K562 (cell line): Measurements from ENCODE around the gene MAST3. TPM values are rescaled to one million over a fixed set of nuclear protein-coding genes. Genes with fewer than 3 reads are reported as not detected.

ENCODE experiments used
- BRF1 ChIP-seq: IDR thresholded peaks from 3 replicates; pipeline ENCODE4 v1.6.1; 2011; ENCODE audit warnings: borderline replicate concordance, mild to moderate bottlenecking; ENCODE audit not compliant: insufficient read length; ENCODE audit errors: extremely low read depth
- CHD1 ChIP-seq: fragments of 200-600 bp; sonication (generic); IDR thresholded peaks from one replicate; pipeline ENCODE4 v1.6.1; 2012; ENCODE audit warnings: mild to moderate bottlenecking, moderate library complexity, low read length, inconsistent platforms
- CTBP1 ChIP-seq: fragments of 450-650 bp; IDR thresholded peaks from 2 replicates; pipeline ENCODE4 v1.6.1; 2016; ENCODE audit warnings: borderline replicate concordance
- ETV5 ChIP-seq: sonication (generic); formaldehyde crosslinking; IDR thresholded peaks from 2 replicates; pipeline ENCODE4 v1.4.0; 2020; ENCODE audit warnings: low read depth, mild to moderate bottlenecking, missing genetic modification reagents
- HDAC2 ChIP-seq: fragments of 450-650 bp; IDR thresholded peaks from 2 replicates; pipeline ENCODE4 v1.6.1; 2016; ENCODE audit warnings: mild to moderate bottlenecking
- KDM5B ChIP-seq: fragments of 200-600 bp; sonication (generic); IDR thresholded peaks from 2 replicates; pipeline ENCODE4 v1.6.1; 2012; ENCODE audit warnings: low read depth, mild to moderate bottlenecking, moderate library complexity, low read length, control low read depth, inconsistent platforms; ENCODE audit not compliant: insufficient replicate concordance
- LCOR ChIP-seq: sonication (generic); formaldehyde crosslinking; IDR thresholded peaks from 2 replicates; pipeline ENCODE4 v1.8.0; 2022; ENCODE audit warnings: mild to moderate bottlenecking, missing genetic modification reagents
- NR2C1 ChIP-seq, 2 experiments: fragments of 450-650 bp; IDR thresholded peaks; 2 replicates each; pipeline ENCODE4 v1.6.1; 2017; ENCODE audit warnings: mild to moderate bottlenecking in 2 of 2, antibody characterized with exemption in 1 of 2, inconsistent platforms in 1 of 2, missing compliant biosample characterization in 1 of 2, missing genetic modification characterization in 1 of 2
- POU5F1 ChIP-seq: fragments of 150-350 bp; IDR thresholded peaks from 2 replicates; pipeline ENCODE4 v1.6.1; 2014; ENCODE audit warnings: borderline replicate concordance, low read length, low read depth, mild to moderate bottlenecking; ENCODE audit not compliant: partially characterized antibody
- RBM14 ChIP-seq: fragments of 200-400 bp; formaldehyde crosslinking; IDR thresholded peaks from 2 replicates; pipeline ENCODE4 v1.6.1; 2018; ENCODE audit warnings: low read depth, mild to moderate bottlenecking, low read length, moderate library complexity, borderline replicate concordance; ENCODE audit not compliant: insufficient read depth
- RBM17 ChIP-seq: fragments of 200-400 bp; formaldehyde crosslinking; IDR thresholded peaks from 2 replicates; pipeline ENCODE4 v1.6.1; 2017; ENCODE audit warnings: low read depth, mild to moderate bottlenecking, low read length, borderline replicate concordance
- SMAD1 ChIP-seq: fragments of 150-350 bp; IDR thresholded peaks from 2 replicates; pipeline ENCODE4 v1.6.1; 2014; ENCODE audit warnings: low read length, low read depth; ENCODE audit not compliant: partially characterized antibody
- SMARCA4 ChIP-seq: fragments of 450-650 bp; IDR thresholded peaks from 2 replicates; pipeline ENCODE4 v1.6.1; 2016
- SMARCE1 ChIP-seq: fragments of 450-650 bp; IDR thresholded peaks from 2 replicates; pipeline ENCODE4 v1.7.1; 2016; ENCODE audit warnings: mild to moderate bottlenecking
- SP1 ChIP-seq: sonication (generic); formaldehyde crosslinking; IDR thresholded peaks from 2 replicates; pipeline ENCODE4 v1.8.1; 2022; ENCODE audit warnings: mild to moderate bottlenecking, missing genetic modification reagents
- ZNF174 ChIP-seq: fragments of 250-450 bp; sonication (Bioruptor Pico); IDR thresholded peaks from 2 replicates; pipeline ENCODE4 v1.4.0; 2020; ENCODE audit warnings: mild to moderate bottlenecking
- ZNF263 ChIP-seq: sonication (generic); formaldehyde crosslinking; IDR thresholded peaks from 2 replicates; pipeline ENCODE4 v1.8.0; 2022; ENCODE audit warnings: mild to moderate bottlenecking, missing genetic modification reagents, borderline replicate concordance
- ZNF830 ChIP-seq: fragments of 250-450 bp; sonication (Bioruptor Pico); IDR thresholded peaks from 2 replicates; pipeline ENCODE4 v1.5.0; 2021; ENCODE audit warnings: mild to moderate bottlenecking
- polyA plus RNA-seq, 8 experiments: library from polyadenylated mRNA; depleted of rRNA in 4 of 8; stranded (reverse) in 5 of 8; unstranded in 3 of 8; fragments of >200 nt; fragmentation: Nextera tagmentation in 2 of 8; fragmentation: Illumina TruSeq in 1 of 8; extraction: Ambion mirVana in 2 of 8; extraction: Trizol in 1 of 8; gene quantifications; 2 replicates each; pipeline versions ENCODE4 v1.2.1 to v1.2.3, GENCODE V29; 2011 to 2014; ENCODE audit warnings: inconsistent platforms in 1 of 8, missing spikeins in 1 of 8
- total RNA-seq, 7 experiments: library from RNA; depleted of rRNA in 6 of 7; stranded (reverse); fragments of >200 nt in 6 of 7; fragmentation: Illumina TruSeq in 2 of 7; extraction: Trizol in 2 of 7; gene quantifications; 2 replicates each; pipeline versions ENCODE4 v1.2.1 to v1.2.3, GENCODE V29; 2011 to 2021; ENCODE audit warnings: low replicate concordance in 1 of 7
- TF ChIP-seq, protein P1 (sequence below), 3 experiments: fragments of 200-800 bp in 1 of 3; sonication (Bioruptor generic) in 1 of 3; sonication (generic) in 1 of 3; formaldehyde crosslinking in 1 of 3; IDR thresholded peaks; 2 replicates each; pipeline versions ENCODE4 v1.6.1 to v1.8.0; 2016 to 2022; ENCODE audit warnings: mild to moderate bottlenecking in 2 of 3, missing compliant biosample characterization in 2 of 3, missing genetic modification characterization in 2 of 3, missing genetic modification reagents in 1 of 3
- TF ChIP-seq, protein P2 (sequence below): IDR thresholded peaks from 2 replicates; pipeline ENCODE4 v1.6.1; 2011; ENCODE audit warnings: borderline replicate concordance, low read depth, mild to moderate bottlenecking, moderate library complexity, low read length; ENCODE audit not compliant: insufficient read depth, poor library complexity, severe bottlenecking
- TF ChIP-seq, protein P3 (sequence below): sonication (generic); formaldehyde crosslinking; IDR thresholded peaks from 2 replicates; pipeline ENCODE4 v1.8.0; 2022; ENCODE audit warnings: mild to moderate bottlenecking, missing genetic modification reagents
- TF ChIP-seq, protein P4 (sequence below): sonication (generic); formaldehyde crosslinking; IDR thresholded peaks from 2 replicates; pipeline ENCODE4 v1.8.0; 2022; ENCODE audit warnings: missing genetic modification reagents, mild to moderate bottlenecking, borderline replicate concordance
- TF ChIP-seq, protein P5 (sequence below): sonication (generic); formaldehyde crosslinking; IDR thresholded peaks from 2 replicates; pipeline ENCODE4 v1.9.0; 2022; ENCODE audit warnings: mild to moderate bottlenecking, missing genetic modification reagents

The MAST3 gene
- total and polyA plus RNA-seq, 9 of the 15 experiments (the other 6 are each of a cell fraction or from before 2014, with no cell fraction given), result 0.94 to 9.9 (median 2.4) TPM

DNA sequence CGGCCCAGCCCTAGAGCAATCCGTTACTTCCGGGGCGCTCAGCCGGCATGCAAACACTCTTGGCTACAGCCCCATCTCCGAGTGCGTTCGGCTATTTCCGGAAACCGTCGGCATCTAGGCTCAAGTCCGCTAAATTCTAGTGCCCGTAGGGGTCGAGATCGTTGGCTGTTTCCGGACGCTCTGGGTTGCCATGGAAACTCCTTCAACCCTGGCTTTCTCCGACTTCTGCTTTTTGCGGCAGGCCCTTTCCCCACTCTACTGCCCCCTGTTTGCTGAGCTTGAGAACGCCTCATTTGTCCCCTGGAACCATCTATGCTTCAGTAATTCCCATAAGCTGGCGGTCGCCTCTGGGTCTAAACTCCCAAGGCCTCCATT lies 54.9 kb downstream of the MAST3 start (continued):
- peak; percentile 90 for TF ChIP-seq SP1 (CRISPR knock-in tag)
- TF ChIP-seq CTBP1, result peak; percentile 25; the same call in 1 of the 2 replicates
- TF ChIP-seq POU5F1, result no peak
- TF ChIP-seq CHD1, result no peak
- TF ChIP-seq, protein P1, sequence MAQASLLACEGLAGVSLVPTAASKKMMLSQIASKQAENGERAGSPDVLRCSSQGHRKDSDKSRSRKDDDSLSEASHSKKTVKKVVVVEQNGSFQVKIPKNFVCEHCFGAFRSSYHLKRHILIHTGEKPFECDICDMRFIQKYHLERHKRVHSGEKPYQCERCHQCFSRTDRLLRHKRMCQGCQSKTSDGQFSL (CRISPR knock-in tag; IDR thresholded peaks at IDR 0.05), result no peak
- TF ChIP-seq, protein P1 (tag; IDR thresholded peaks at IDR 0.05), result no peak
- TF ChIP-seq ZNF830 (CRISPR knock-in tag), result no peak
- TF ChIP-seq, protein P2, sequence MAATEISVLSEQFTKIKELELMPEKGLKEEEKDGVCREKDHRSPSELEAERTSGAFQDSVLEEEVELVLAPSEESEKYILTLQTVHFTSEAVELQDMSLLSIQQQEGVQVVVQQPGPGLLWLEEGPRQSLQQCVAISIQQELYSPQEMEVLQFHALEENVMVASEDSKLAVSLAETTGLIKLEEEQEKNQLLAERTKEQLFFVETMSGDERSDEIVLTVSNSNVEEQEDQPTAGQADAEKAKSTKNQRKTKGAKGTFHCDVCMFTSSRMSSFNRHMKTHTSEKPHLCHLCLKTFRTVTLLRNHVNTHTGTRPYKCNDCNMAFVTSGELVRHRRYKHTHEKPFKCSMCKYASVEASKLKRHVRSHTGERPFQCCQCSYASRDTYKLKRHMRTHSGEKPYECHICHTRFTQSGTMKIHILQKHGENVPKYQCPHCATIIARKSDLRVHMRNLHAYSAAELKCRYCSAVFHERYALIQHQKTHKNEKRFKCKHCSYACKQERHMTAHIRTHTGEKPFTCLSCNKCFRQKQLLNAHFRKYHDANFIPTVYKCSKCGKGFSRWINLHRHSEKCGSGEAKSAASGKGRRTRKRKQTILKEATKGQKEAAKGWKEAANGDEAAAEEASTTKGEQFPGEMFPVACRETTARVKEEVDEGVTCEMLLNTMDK, result peak; percentile 92
- TF ChIP-seq, protein P3, sequence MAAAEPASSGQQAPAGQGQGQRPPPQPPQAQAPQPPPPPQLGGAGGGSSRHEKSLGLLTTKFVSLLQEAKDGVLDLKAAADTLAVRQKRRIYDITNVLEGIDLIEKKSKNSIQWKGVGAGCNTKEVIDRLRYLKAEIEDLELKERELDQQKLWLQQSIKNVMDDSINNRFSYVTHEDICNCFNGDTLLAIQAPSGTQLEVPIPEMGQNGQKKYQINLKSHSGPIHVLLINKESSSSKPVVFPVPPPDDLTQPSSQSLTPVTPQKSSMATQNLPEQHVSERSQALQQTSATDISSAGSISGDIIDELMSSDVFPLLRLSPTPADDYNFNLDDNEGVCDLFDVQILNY (CRISPR knock-in tag), result 0 out of 2 replicates have a peak, but pooled peaks have one; percentile 46
- TF ChIP-seq ETV5 (CRISPR knock-in tag), result peak; percentile 93
- no peak for TF ChIP-seq SMAD1
- TF ChIP-seq, protein P4, sequence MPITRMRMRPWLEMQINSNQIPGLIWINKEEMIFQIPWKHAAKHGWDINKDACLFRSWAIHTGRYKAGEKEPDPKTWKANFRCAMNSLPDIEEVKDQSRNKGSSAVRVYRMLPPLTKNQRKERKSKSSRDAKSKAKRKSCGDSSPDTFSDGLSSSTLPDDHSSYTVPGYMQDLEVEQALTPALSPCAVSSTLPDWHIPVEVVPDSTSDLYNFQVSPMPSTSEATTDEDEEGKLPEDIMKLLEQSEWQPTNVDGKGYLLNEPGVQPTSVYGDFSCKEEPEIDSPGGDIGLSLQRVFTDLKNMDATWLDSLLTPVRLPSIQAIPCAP (CRISPR knock-in tag), result no peak
- TF ChIP-seq HDAC2, result peak; percentile 49
- no peak for TF ChIP-seq ZNF263 (CRISPR knock-in tag)
- no peak for TF ChIP-seq NR2C1 (IDR thresholded peaks at IDR 0.05)
- peak; percentile 8 for TF ChIP-seq NR2C1 (tag; IDR thresholded peaks at IDR 0.05)
- no peak for TF ChIP-seq RBM17
- TF ChIP-seq ZNF174 (CRISPR knock-in tag), result no peak
- TF ChIP-seq SMARCA4, result peak; percentile 57
- no peak for TF ChIP-seq RBM14
- peak; percentile 74; the same call in 1 of the 2 replicates for TF ChIP-seq SMARCE1
- no peak for TF ChIP-seq BRF1
- no peak for TF ChIP-seq KDM5B
- 0 out of 2 replicates have a peak, but pooled peaks have one; percentile 68 for TF ChIP-seq LCOR (CRISPR knock-in tag)
- TF ChIP-seq, protein P5, sequence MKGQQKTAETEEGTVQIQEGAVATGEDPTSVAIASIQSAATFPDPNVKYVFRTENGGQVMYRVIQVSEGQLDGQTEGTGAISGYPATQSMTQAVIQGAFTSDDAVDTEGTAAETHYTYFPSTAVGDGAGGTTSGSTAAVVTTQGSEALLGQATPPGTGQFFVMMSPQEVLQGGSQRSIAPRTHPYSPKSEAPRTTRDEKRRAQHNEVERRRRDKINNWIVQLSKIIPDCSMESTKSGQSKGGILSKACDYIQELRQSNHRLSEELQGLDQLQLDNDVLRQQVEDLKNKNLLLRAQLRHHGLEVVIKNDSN (CRISPR knock-in tag), result no peak
